Cardiac muscle cell (in vitro differentiated cells and primary cell): ENCODE measurements around the gene SUPT20HL2. TPM values are rescaled to one million over a fixed set of nuclear protein-coding genes. Genes with fewer than 3 reads are reported as not detected.

Experiments
- DNase-seq, 2 donors: peaks; one replicate each; pipeline versions ENCODE4 v3.0.0 to v3.0.0-alpha.2; 2010 to 2017; ENCODE audit warnings: low read depth in 1 of 2, low spot score in 1 of 2
- H3K27ac ChIP-seq: fragments of 200-600 bp; sonication (generic); 2 replicates; pipeline ENCODE4 v1.5.1; 2016
- H3K27me3 ChIP-seq: fragments of 200-600 bp; sonication (generic); 2 replicates; pipeline ENCODE4 v1.6.0; 2016; ENCODE audit warnings: control low read depth
- H3K36me3 ChIP-seq: fragments of 200-600 bp; sonication (generic); 2 replicates; pipeline ENCODE4 v1.5.1; 2016; ENCODE audit warnings: control low read depth
- H3K4me1 ChIP-seq: fragments of 200-600 bp; sonication (generic); 2 replicates; pipeline ENCODE4 v1.8.1; 2017; ENCODE audit warnings: low read depth, mild to moderate bottlenecking, mixed run types
- H3K4me3 ChIP-seq: fragments of 200-600 bp; sonication (generic); 2 replicates; pipeline ENCODE4 v1.5.1; 2016; ENCODE audit warnings: mild to moderate bottlenecking
- H3K9me3 ChIP-seq: fragments of 200-600 bp; sonication (generic); 2 replicates; pipeline ENCODE4 v1.5.1; 2017; ENCODE audit warnings: low read depth, mild to moderate bottlenecking, control low read depth
- polyA plus RNA-seq: library from polyadenylated mRNA; unstranded; fragments of >200 nt; fragmentation: Nextera tagmentation; extraction: Ambion mirVana; gene quantifications from 2 replicates; pipeline ENCODE4 v1.2.1, GENCODE V29; 2016
- total RNA-seq: library from RNA; depleted of rRNA; stranded (reverse); fragments of >200 nt; gene quantifications from 2 replicates; pipeline ENCODE4 v1.2.3, GENCODE V29; 2016
- TF ChIP-seq, protein P1 (sequence below): IDR thresholded peaks from 2 replicates; pipeline ENCODE4 v1.5.1; 2012; ENCODE audit warnings: low read depth, mild to moderate bottlenecking, low read length

The SUPT20HL2 gene
- total and polyA plus RNA-seq, 2 experiments from 2014 or later, result 0.12 to 0.17 TPM

DNA sequence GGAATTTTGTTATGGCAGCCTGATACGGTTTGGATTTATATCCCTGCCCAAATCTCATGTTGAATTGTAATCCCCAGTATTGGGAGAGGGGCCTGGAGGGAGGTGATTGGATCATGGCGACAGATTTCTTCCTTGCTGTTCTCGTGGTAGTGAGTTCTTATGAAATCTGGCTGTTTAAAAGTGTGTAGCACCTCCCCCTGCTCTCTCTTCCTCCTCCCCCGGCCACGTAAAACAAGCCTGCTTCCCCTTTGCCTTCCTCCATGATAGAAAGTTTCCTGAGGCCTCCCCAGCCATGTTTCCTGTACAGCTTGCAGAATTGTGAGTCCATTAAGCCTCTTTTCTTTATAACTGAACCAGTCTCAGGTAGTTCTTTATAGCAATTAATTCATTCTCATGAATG is 37.9 kb downstream of the SUPT20HL2 start:
- H3K27me3 ChIP-seq, result no peaks in the 10 kb centered on the region
- TF ChIP-seq, protein P1, sequence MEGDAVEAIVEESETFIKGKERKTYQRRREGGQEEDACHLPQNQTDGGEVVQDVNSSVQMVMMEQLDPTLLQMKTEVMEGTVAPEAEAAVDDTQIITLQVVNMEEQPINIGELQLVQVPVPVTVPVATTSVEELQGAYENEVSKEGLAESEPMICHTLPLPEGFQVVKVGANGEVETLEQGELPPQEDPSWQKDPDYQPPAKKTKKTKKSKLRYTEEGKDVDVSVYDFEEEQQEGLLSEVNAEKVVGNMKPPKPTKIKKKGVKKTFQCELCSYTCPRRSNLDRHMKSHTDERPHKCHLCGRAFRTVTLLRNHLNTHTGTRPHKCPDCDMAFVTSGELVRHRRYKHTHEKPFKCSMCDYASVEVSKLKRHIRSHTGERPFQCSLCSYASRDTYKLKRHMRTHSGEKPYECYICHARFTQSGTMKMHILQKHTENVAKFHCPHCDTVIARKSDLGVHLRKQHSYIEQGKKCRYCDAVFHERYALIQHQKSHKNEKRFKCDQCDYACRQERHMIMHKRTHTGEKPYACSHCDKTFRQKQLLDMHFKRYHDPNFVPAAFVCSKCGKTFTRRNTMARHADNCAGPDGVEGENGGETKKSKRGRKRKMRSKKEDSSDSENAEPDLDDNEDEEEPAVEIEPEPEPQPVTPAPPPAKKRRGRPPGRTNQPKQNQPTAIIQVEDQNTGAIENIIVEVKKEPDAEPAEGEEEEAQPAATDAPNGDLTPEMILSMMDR, result no peak
- no peaks in the 10 kb centered on the region for H3K9me3 ChIP-seq
- no peak overlapping the region for H3K27ac ChIP-seq
- H3K36me3 ChIP-seq, result no peaks in the 10 kb centered on the region
- no peak overlapping the region for H3K4me3 ChIP-seq
- peaks cover 11% of the 10 kb centered on the region for H3K4me1 ChIP-seq
- DNase-seq, result peak in 1 of 2 donors; percentile 45

DNA sequence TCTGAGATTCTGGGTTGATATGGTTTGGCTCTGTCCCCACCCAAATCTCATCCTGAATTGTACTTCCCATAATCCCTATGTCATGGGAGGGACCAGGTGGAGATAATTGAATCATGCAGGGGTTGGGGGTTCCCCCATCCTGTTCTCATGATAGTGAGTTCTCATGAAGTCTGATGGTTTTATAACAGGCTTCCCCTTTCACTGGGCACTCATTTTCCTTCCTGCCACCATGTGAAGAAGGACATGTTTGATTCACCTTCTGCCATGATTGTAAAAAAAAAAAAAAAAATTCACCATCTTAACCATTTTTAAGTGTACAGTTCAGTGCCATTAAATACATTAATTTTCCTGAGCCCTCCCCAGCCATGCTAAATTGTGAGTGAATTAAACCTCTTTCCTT is 42.6 kb downstream of the SUPT20HL2 start:
- Histone ChIP-seq H3K27me3 (no peaks in the 10 kb centered on the region), H3K4me1 (peaks cover 1% of the 10 kb centered on the region), H3K9me3 (no peaks in the 10 kb centered on the region), H3K36me3 (no peaks in the 10 kb centered on the region), H3K27ac (no peak overlapping the region), H3K4me3 (no peak overlapping the region)
- no peak for DNase-seq
- TF ChIP-seq, protein P1, result no peak

GRCh38 chrX:24268786-24269185 is 45.1 kb downstream of the SUPT20HL2 start:
- no peaks in the 10 kb centered on the region for H3K27me3 ChIP-seq
- TF ChIP-seq, protein P1, result no peak
- no peaks in the 10 kb centered on the region for H3K4me1 ChIP-seq
- H3K4me3 ChIP-seq, result no peak overlapping the region
- no peak for DNase-seq
- no peaks in the 10 kb centered on the region for H3K36me3 ChIP-seq
- H3K9me3 ChIP-seq, result no peaks in the 10 kb centered on the region
- no peak overlapping the region for H3K27ac ChIP-seq

- no peak overlapping the region for H3K27ac ChIP-seq
- H3K4me1 ChIP-seq, result no peaks in the 10 kb centered on the region
- DNase-seq, result no peak
- H3K27me3 ChIP-seq, result no peaks in the 10 kb centered on the region
- H3K9me3 ChIP-seq, result no peaks in the 10 kb centered on the region
- no peaks in the 10 kb centered on the region for H3K36me3 ChIP-seq
- TF ChIP-seq, protein P1, result no peak
- H3K4me3 ChIP-seq, result no peak overlapping the region
Observed at GRCh38 chrX:24266996-24267395, 46.9 kb downstream of the SUPT20HL2 start.

DNA sequence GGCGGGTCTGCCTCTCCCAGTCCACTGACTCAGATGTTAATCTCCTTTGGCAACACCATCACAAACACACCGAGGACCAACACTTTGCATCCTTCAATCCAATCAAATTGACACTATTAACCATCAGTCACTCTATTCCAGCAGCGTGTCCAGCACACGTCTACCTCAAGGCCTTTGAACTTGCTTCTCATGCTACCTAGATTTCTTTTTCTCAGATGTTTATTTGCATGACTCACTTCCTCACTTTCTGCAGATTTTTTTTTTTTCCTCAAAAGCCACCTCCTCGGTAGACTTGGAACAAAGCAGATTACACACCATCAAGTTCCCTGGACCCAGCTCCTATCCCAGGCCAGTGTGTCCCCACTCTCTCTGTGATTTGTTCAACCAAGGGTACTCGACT is 49.5 kb downstream of the SUPT20HL2 start:
- TF ChIP-seq, protein P1, result no peak
- no peak overlapping the region for H3K27ac ChIP-seq
- DNase-seq, result no peak

DNA sequence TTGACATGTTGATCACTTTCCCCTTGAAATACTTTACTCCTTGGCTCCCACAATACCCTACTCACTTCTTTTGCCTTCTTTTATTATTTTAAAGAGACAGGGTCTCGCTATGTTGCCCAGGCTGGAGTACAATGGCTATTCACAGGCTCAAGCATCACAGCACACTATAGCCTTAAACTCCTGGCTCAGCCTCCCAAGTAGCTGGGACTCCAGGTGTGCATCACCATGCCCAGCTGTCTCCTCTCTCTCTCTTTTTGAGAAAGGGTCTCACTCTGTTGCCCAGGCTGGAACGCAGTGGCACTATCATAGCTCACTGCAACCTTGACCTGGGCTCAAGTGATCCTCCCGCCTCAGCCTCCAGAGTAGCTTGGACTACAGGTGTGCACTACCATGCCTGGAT is 51.6 kb downstream of the SUPT20HL2 start:
- no peak for DNase-seq
- Histone ChIP-seq H3K4me3 (no peak overlapping the region), H3K36me3 (no peaks in the 10 kb centered on the region), H3K27me3 (no peaks in the 10 kb centered on the region), H3K27ac (no peak overlapping the region), H3K9me3 (no peaks in the 10 kb centered on the region), H3K4me1 (no peaks in the 10 kb centered on the region)
- TF ChIP-seq, protein P1, result no peak

More for the DNA sequence above, 49.5 kb downstream of the SUPT20HL2 start:
- Histone ChIP-seq H3K27me3 (no peaks in the 10 kb centered on the region), H3K4me1 (no peaks in the 10 kb centered on the region), H3K9me3 (no peaks in the 10 kb centered on the region), H3K36me3 (no peaks in the 10 kb centered on the region), H3K4me3 (no peak overlapping the region)
